GM12878 (cell line): ENCODE results near the gene CD248. TPM values are rescaled to one million over a fixed set of nuclear protein-coding genes. Genes with fewer than 3 reads are reported as not detected.

Experiments used
- ATAC-seq: fragments of 200-7000 bp; cut with Tn5 transposase; 3 replicates; pipeline ENCODE4 v1.9.1; 2020; ENCODE audit warnings: mild to moderate bottlenecking, moderate library complexity
- BruUV-seq: library from RNA; stranded (reverse); fragments of 400-500 nt; replicated peaks from 2 replicates; lab custom pipeline; 2021; lab: Mats Ljungman, UMichigan
- CTCF ChIA-PET: fragments of 300-600 bp; sonication (Branson Sonifier 250); formaldehyde crosslinking; extraction: SDS; loops from one replicate; lab custom pipeline; 2021; ENCODE audit warnings: inconsistent platforms; lab: Yijun Ruan, JAX
- POLR2A ChIA-PET: fragments of 350-600 bp; formaldehyde crosslinking; extraction: SDS; loops from one replicate; lab custom pipeline; 2021; ENCODE audit warnings: inconsistent platforms; lab: Charles Lee
- RAD21 ChIA-PET: fragments of 300-600 bp; sonication (Branson Sonifier 250); formaldehyde crosslinking; loops from one replicate; lab custom pipeline; 2023; ENCODE audit warnings: antibody characterized with exemption; ENCODE audit not compliant: unreplicated experiment; lab: Charles Lee
- SMC1A ChIA-PET: fragments of 300-600 bp; sonication (Branson Sonifier 250); formaldehyde crosslinking; loops from one replicate; lab custom pipeline; 2023; ENCODE audit not compliant: unreplicated experiment, uncharacterized antibody; lab: Charles Lee
- DNase-seq: peaks from one replicate; pipeline ENCODE4 v3.0.0-alpha.2; 2011; ENCODE audit warnings: low read depth, low spot score
- FAIRE-seq: peaks from 3 replicates; lab custom pipeline; 2011; peaks lifted over from hg19 to GRCh38; lab: Jason Lieb, UNC
- H2AFZ ChIP-seq: 2 replicates; pipeline ENCODE4 v1.6.0; 2011; ENCODE audit warnings: low read depth, low read length, control low read depth; ENCODE audit not compliant: control insufficient read depth
- H3K27ac ChIP-seq: 2 replicates; pipeline ENCODE4 v1.5.1; 2011; ENCODE audit warnings: control low read depth; ENCODE audit not compliant: control insufficient read depth, insufficient read depth
- H3K27me3 ChIP-seq, 2 experiments: replicated peaks in 1 of 2; 2 replicates each; pipeline versions ENCODE4 v1.6.0 to v1.6.1; 2011; ENCODE audit warnings: low read length in 1 of 2; ENCODE audit not compliant: control insufficient read depth in 2 of 2, insufficient read depth in 2 of 2
- H3K36me3 ChIP-seq, 2 experiments: 2 replicates each; pipeline ENCODE4 v1.5.1; 2011; ENCODE audit warnings: low read length in 1 of 2; ENCODE audit not compliant: control insufficient read depth in 2 of 2, insufficient read depth in 2 of 2
- H3K4me1 ChIP-seq: 2 replicates; pipeline ENCODE4 v1.6.1; 2011; ENCODE audit warnings: mild to moderate bottlenecking, low read length, moderate library complexity, mixed read lengths; ENCODE audit not compliant: control insufficient read depth, insufficient read depth
- H3K4me2 ChIP-seq: 2 replicates; pipeline ENCODE4 v1.6.0; 2011; ENCODE audit warnings: control low read depth; ENCODE audit not compliant: control insufficient read depth, insufficient read depth
- H3K4me3 ChIP-seq: fragments of 200-600 bp; sonication (generic); 2 replicates; pipeline ENCODE4 v1.5.1; 2016
- H3K79me2 ChIP-seq: 2 replicates; pipeline ENCODE4 v1.6.0; 2011; ENCODE audit warnings: low read length; ENCODE audit not compliant: control insufficient read depth, insufficient read depth
- H3K9ac ChIP-seq: 2 replicates; pipeline ENCODE4 v1.8.0; 2011; ENCODE audit warnings: low read length, control low read depth, mixed read lengths; ENCODE audit not compliant: control insufficient read depth, insufficient read depth
- H3K9me3 ChIP-seq: replicated peaks from 3 replicates; pipeline ENCODE4 v1.5.1; 2011; ENCODE audit warnings: mild to moderate bottlenecking, low read length; ENCODE audit not compliant: control insufficient read depth, insufficient read depth
- H4K20me1 ChIP-seq: 2 replicates; pipeline ENCODE4 v1.6.0; 2011; ENCODE audit not compliant: control insufficient read depth, insufficient read depth
- CREM ChIP-seq: IDR thresholded peaks from 2 replicates; pipeline ENCODE4 v1.6.1; 2014; ENCODE audit warnings: antibody characterized with exemption, low read depth
- CUX1 ChIP-seq: IDR thresholded peaks from 2 replicates; pipeline ENCODE4 v1.6.1; 2012; ENCODE audit warnings: improper control_type of control experiment, low read depth, low read length; ENCODE audit not compliant: insufficient replicate concordance
- HCFC1 ChIP-seq: fragments of 150-350 bp; IDR thresholded peaks from 2 replicates; pipeline ENCODE4 v1.6.1; 2014; ENCODE audit warnings: low read length
- IRF4 ChIP-seq: IDR thresholded peaks from 2 replicates; pipeline ENCODE4 v1.6.1; 2011; ENCODE audit warnings: low read depth, low read length
- MAX ChIP-seq: IDR thresholded peaks from 2 replicates; pipeline ENCODE4 v1.6.1; 2012; ENCODE audit warnings: low read depth, low read length, improper control_type of control experiment
- MEF2A ChIP-seq: IDR thresholded peaks from 2 replicates; pipeline ENCODE4 v1.6.1; 2011; ENCODE audit warnings: low read depth, mild to moderate bottlenecking, low read length, moderate library complexity; ENCODE audit not compliant: insufficient read depth
- SUZ12 ChIP-seq: fragments of 200-600 bp; sonication (generic); IDR thresholded peaks from one replicate; pipeline ENCODE4 v1.6.1; 2018; ENCODE audit warnings: antibody characterized with exemption, mild to moderate bottlenecking; ENCODE audit not compliant: unreplicated experiment
- TBL1XR1 ChIP-seq: IDR thresholded peaks from 2 replicates; pipeline ENCODE4 v1.6.1; 2012; ENCODE audit warnings: low read depth, low read length, improper control_type of control experiment
- TCF12 ChIP-seq: IDR thresholded peaks from 2 replicates; pipeline ENCODE4 v1.6.1; 2011; ENCODE audit warnings: low read depth, mild to moderate bottlenecking, low read length
- WRNIP1 ChIP-seq: IDR thresholded peaks from 2 replicates; pipeline ENCODE4 v1.6.1; 2011; ENCODE audit warnings: low read depth, low read length, improper control_type of control experiment, borderline replicate concordance
- WGBS: methylation state at CpG from one replicate; pipeline ENCODE4 v1.1.6; 2016; ENCODE audit warnings: low lambda C conversion rate; ENCODE audit not compliant: insufficient replicate concordance, insufficient coverage; ENCODE audit errors: missing lambda C conversion rate; 5-methylcytosine and 5-hydroxymethylcytosine counted together
- in situ Hi-C: fragments of 300-500 bp; cut with MboI; formaldehyde crosslinking; loops from 9 replicates; pipeline ENCODE4 v1.14.3; 2018; ENCODE audit warnings: mixed read lengths
- intact Hi-C: fragments of 100-400 bp; cut with micrococcal nuclease; formaldehyde crosslinking; loops from one replicate; pipeline ENCODE4 v1.14.2; 2022; ENCODE audit not compliant: unreplicated experiment
- polyA plus RNA-seq, 11 experiments: library from polyadenylated mRNA; depleted of rRNA in 4 of 11; unstranded in 6 of 11; stranded (reverse) in 5 of 11; fragments of >200 nt; fragmentation: Nextera tagmentation in 4 of 11; fragmentation: Illumina TruSeq in 1 of 11; extraction: Ambion mirVana in 4 of 11; extraction: Trizol in 1 of 11; gene quantifications; 1 replicate in 1 of 11; 2 replicates in 10 of 11; pipeline versions ENCODE4 v1.2.1 to v1.2.3, GENCODE V29; 2011 to 2016; ENCODE audit warnings: inconsistent platforms in 2 of 11, missing spikeins in 2 of 11, low read depth in 1 of 11
- total RNA-seq, 4 experiments: library from RNA; depleted of rRNA in 3 of 4; stranded (reverse); fragments of >200 nt in 3 of 4; fragmentation: Illumina TruSeq in 1 of 4; extraction: Trizol in 1 of 4; gene quantifications; 2 replicates each; pipeline versions ENCODE4 v1.2.1 to v1.2.3, GENCODE V29; 2013 to 2021
- TF ChIP-seq, protein P1 (sequence below): IDR thresholded peaks from 2 replicates; pipeline ENCODE4 v1.6.1; 2012; ENCODE audit warnings: low read length, inconsistent platforms
- TF ChIP-seq, protein P2 (sequence below), 3 experiments: IDR thresholded peaks in 2 of 3; conservative IDR thresholded peaks in 1 of 3; 2 replicates each; pipeline ENCODE4 v1.5.1; 2011; ENCODE audit warnings: low read depth in 3 of 3, low read length in 3 of 3, mild to moderate bottlenecking in 3 of 3, control low read depth in 2 of 3, moderate library complexity in 2 of 3, inconsistent platforms in 1 of 3, mixed read lengths in 1 of 3; ENCODE audit not compliant: control insufficient read depth in 2 of 3, insufficient read depth in 1 of 3; ENCODE audit errors: extremely low read depth in 1 of 3

Gene CD248
- total and polyA plus RNA-seq, 10 of the 15 experiments (the other 5 are each of a cell fraction or from before 2014, with no cell fraction given): 0.10 to 0.21 (median 0.20) TPM; not detected in 7

GRCh38 chr11:66329165-66329673 is 12.4 kb upstream of the CD248 start:
- BruUV-seq: no TSS peak
- POLR2A ChIA-PET: no interaction called here
- in situ Hi-C loops: no loop called here
- no peak for TF ChIP-seq TBL1XR1
- no peak for TF ChIP-seq WRNIP1
- TF ChIP-seq, protein P1, sequence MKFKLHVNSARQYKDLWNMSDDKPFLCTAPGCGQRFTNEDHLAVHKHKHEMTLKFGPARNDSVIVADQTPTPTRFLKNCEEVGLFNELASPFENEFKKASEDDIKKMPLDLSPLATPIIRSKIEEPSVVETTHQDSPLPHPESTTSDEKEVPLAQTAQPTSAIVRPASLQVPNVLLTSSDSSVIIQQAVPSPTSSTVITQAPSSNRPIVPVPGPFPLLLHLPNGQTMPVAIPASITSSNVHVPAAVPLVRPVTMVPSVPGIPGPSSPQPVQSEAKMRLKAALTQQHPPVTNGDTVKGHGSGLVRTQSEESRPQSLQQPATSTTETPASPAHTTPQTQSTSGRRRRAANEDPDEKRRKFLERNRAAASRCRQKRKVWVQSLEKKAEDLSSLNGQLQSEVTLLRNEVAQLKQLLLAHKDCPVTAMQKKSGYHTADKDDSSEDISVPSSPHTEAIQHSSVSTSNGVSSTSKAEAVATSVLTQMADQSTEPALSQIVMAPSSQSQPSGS: no peak
- TF ChIP-seq TCF12: no peak
- no peak for TF ChIP-seq MAX
- no peak for TF ChIP-seq MEF2A
- TF ChIP-seq IRF4: no peak
- no peak for TF ChIP-seq CREM
- no peak for TF ChIP-seq CUX1
- no peak for TF ChIP-seq SUZ12
- TF ChIP-seq, protein P2, sequence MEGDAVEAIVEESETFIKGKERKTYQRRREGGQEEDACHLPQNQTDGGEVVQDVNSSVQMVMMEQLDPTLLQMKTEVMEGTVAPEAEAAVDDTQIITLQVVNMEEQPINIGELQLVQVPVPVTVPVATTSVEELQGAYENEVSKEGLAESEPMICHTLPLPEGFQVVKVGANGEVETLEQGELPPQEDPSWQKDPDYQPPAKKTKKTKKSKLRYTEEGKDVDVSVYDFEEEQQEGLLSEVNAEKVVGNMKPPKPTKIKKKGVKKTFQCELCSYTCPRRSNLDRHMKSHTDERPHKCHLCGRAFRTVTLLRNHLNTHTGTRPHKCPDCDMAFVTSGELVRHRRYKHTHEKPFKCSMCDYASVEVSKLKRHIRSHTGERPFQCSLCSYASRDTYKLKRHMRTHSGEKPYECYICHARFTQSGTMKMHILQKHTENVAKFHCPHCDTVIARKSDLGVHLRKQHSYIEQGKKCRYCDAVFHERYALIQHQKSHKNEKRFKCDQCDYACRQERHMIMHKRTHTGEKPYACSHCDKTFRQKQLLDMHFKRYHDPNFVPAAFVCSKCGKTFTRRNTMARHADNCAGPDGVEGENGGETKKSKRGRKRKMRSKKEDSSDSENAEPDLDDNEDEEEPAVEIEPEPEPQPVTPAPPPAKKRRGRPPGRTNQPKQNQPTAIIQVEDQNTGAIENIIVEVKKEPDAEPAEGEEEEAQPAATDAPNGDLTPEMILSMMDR (IDR thresholded peaks at IDR 0.05 in 2 of 3, conservative IDR thresholded peaks at IDR 0.05 in 1 of 3; ENCODE audit: control insufficient read depth in 2 of 3, extremely low read depth in 1 of 3, insufficient read depth in 1 of 3, low read depth in 3 of 3, low read length in 3 of 3): no peak
- no peak for TF ChIP-seq HCFC1

More at GRCh38 chr11:66329165-66329673, 12.4 kb upstream of the CD248 start:
- Histone ChIP-seq H3K27me3 (no peaks in the 10 kb centered on the region), H3K9ac (no peak overlapping the region), H2AFZ (no peak overlapping the region), H3K27ac (no peak overlapping the region), H3K4me2 (no peak overlapping the region), H3K4me1 (peaks cover 10% of the 10 kb centered on the region; the same call in 1 of the 2 replicates), H3K4me3 (no peak overlapping the region), H3K36me3 (no peaks in the 10 kb centered on the region), H3K79me2 (no peaks in the 10 kb centered on the region), H4K20me1 (no peaks in the 10 kb centered on the region), H3K9me3 (no peaks in the 10 kb centered on the region)
- ChIA-PET RAD21 (interaction anchor here (0.9 to 3.0 kb wide), 3 partner anchors 17 to 57 kb away, joined by 4 to 26 read pairs (median 19); no protein-coding TSS in a partner anchor), SMC1A (interaction anchor here (0.8 to 3.9 kb wide), 5 partner anchors 8 to 57 kb away, joined by 3 to 33 read pairs (median 4); no protein-coding TSS in a partner anchor), CTCF (interaction anchor here (0.6 to 5.7 kb wide), 7 partner anchors 18 to 326 kb away, joined by 3 to 96 read pairs (median 3); partner anchors contain the start of gene BANF1)
- WGBS: 46% methylated on average over 3 of the region's 3 CpGs
- DNase-seq: no peak
- no peak for ATAC-seq
- intact Hi-C loops: loop anchor here (2.0 kb wide), 1 partner anchor 106 kb away; no protein-coding TSS in a partner anchor
- FAIRE-seq: no peak
